Measurements from ENCODE around the gene DNASE1L1. TPM values are rescaled to one million over a fixed set of nuclear protein-coding genes. Genes with fewer than 3 reads are reported as not detected.

DNASE1L1 gene
- total RNA-seq = 60.4 and 78.9 TPM in 2 replicates

GRCh38 chrX:154409222-154409871 lies at the start of gene DNASE1L1:
Gene DNASE1L1, minus strand, starts transcription at chrX:154409254. Its CDS starts 3,686 bp downstream, at chrX:154405568.

GRCh38 chrX:154458116-154458953 lies 49.3 kb upstream of the DNASE1L1 start, which contains the start of gene PLXNA3:
Gene PLXNA3, plus strand, starts transcription at chrX:154458281. Its CDS starts 1,903 bp downstream, at chrX:154460184.

GRCh38 chrX:154443992-154444754 lies 35.1 kb upstream of the DNASE1L1 start, which contains the start of gene FAM50A:
Gene FAM50A, plus strand, starts transcription at chrX:154444141. Its CDS starts 95 bp downstream, at chrX:154444236.

GRCh38 chrX:154436983-154437752 lies 28.1 kb upstream of the DNASE1L1 start, which contains the start of gene GDI1:
Gene GDI1, plus strand, starts transcription at chrX:154437154. Its CDS starts 101 bp downstream, at chrX:154437255.

GRCh38 chrX:154428176-154429171 lies 19.4 kb upstream of the DNASE1L1 start, which contains the start of gene ATP6AP1:
Gene ATP6AP1, plus strand, starts transcription at chrX:154428677. Its CDS starts 16 bp downstream, at chrX:154428693.

GRCh38 chrX:154397888-154398667 lies 11.0 kb downstream of the DNASE1L1 start, which contains the start of gene RPL10:
Gene RPL10, plus strand, starts transcription at chrX:154398377. Its CDS starts 143 bp downstream, at chrX:154398520.

GRCh38 chrX:154378799-154379568 lies 30.1 kb downstream of the DNASE1L1 start, which contains the start of gene EMD:
Gene EMD, plus strand, starts transcription at chrX:154379295. Its CDS starts 190 bp downstream, at chrX:154379485.

GRCh38 chrX:154374313-154375155 lies 34.5 kb downstream of the DNASE1L1 start, which contains the start of gene FLNA:
Gene FLNA, minus strand, starts transcription at chrX:154374634. Its CDS starts 3,389 bp downstream, at chrX:154371245.

Other genes with a start within 250 kb of the DNASE1L1 start
- not detected in 2 replicates for gene OPN1MW, start 226.7 kb downstream of the DNASE1L1 start, total RNA-seq
- not detected in 2 replicates for gene OPN1MW2, start 189.5 kb downstream of the DNASE1L1 start, total RNA-seq
- not detected in 2 replicates for gene OPN1MW3, start 151.7 kb downstream of the DNASE1L1 start, total RNA-seq
- gene TEX28, start 114.1 kb downstream of the DNASE1L1 start, total RNA-seq = 0.17 TPM in 1 of 2 replicates, not detected in the other
- gene TKTL1, start 113.5 kb downstream of the DNASE1L1 start, total RNA-seq = not detected in 2 replicates
- 1,846 and 2,620 TPM in 2 replicates for gene FLNA, start 34.6 kb downstream of the DNASE1L1 start, total RNA-seq
- gene EMD, start 30.0 kb downstream of the DNASE1L1 start, total RNA-seq = 25.6 and 29.4 TPM in 2 replicates
- gene RPL10, start 10.9 kb downstream of the DNASE1L1 start, total RNA-seq = 1,913 and 5,394 TPM in 2 replicates
- 17.7 and 23.0 TPM in 2 replicates for gene TAFAZZIN, start 2.3 kb upstream of the DNASE1L1 start, total RNA-seq
- 68.9 and 89.0 TPM in 2 replicates for gene ATP6AP1, start 19.4 kb upstream of the DNASE1L1 start, total RNA-seq
- gene GDI1, start 27.9 kb upstream of the DNASE1L1 start, total RNA-seq = 63.3 and 141 TPM in 2 replicates
- gene FAM50A, start 34.9 kb upstream of the DNASE1L1 start, total RNA-seq = 73.3 and 85.2 TPM in 2 replicates
- 24.0 and 31.8 TPM in 2 replicates for gene PLXNA3, start 49.0 kb upstream of the DNASE1L1 start, total RNA-seq
- 22.3 and 23.5 TPM in 2 replicates for gene LAGE3, start 70.0 kb upstream of the DNASE1L1 start, total RNA-seq
- 39.0 and 75.4 TPM in 2 replicates for gene UBL4A, start 77.4 kb upstream of the DNASE1L1 start, total RNA-seq
- gene SLC10A3, start 81.4 kb upstream of the DNASE1L1 start, total RNA-seq = 21.1 and 33.6 TPM in 2 replicates
- 38.3 and 43.5 TPM in 2 replicates for gene FAM3A, start 107.0 kb upstream of the DNASE1L1 start, total RNA-seq
- gene G6PD, start 137.6 kb upstream of the DNASE1L1 start, total RNA-seq = 141 and 233 TPM in 2 replicates
- gene IKBKG, start 138.4 kb upstream of the DNASE1L1 start, total RNA-seq = 26.5 and 28.6 TPM in 2 replicates
- not detected in 2 replicates for gene CTAG1A, start 175.9 kb upstream of the DNASE1L1 start, total RNA-seq
- not detected in 2 replicates for gene CTAG1B, start 210.0 kb upstream of the DNASE1L1 start, total RNA-seq
- not detected in 2 replicates for gene CTAG2, start 244.3 kb upstream of the DNASE1L1 start, total RNA-seq